Smooth muscle cell (in vitro differentiated cells): ENCODE measurements around the gene FILIP1L. TPM values are rescaled to one million over a fixed set of nuclear protein-coding genes. Genes with fewer than 3 reads are reported as not detected.

Experiments used
- DNase-seq: peaks from one replicate; lab custom pipeline; 2025; ENCODE audit not compliant: unreplicated experiment; lab: John Stamatoyannopoulos, UW
- H2AFZ ChIP-seq: fragments of 200-600 bp; sonication (generic); 2 replicates; pipeline ENCODE4 v1.6.0; 2016; ENCODE audit warnings: antibody characterized with exemption, low read depth, mild to moderate bottlenecking
- H3F3A ChIP-seq: fragments of 200-600 bp; sonication (generic); 2 replicates; pipeline ENCODE4 v1.6.0; 2017; ENCODE audit warnings: antibody characterized with exemption, low read depth
- H3K27ac ChIP-seq: fragments of 200-600 bp; sonication (generic); 2 replicates; pipeline ENCODE4 v1.5.1; 2016; ENCODE audit warnings: low read depth, mild to moderate bottlenecking
- H3K27me3 ChIP-seq: fragments of 200-600 bp; sonication (generic); 2 replicates; pipeline ENCODE4 v1.6.1; 2016; ENCODE audit warnings: low read depth, mild to moderate bottlenecking
- H3K36me3 ChIP-seq: fragments of 200-600 bp; sonication (generic); 2 replicates; pipeline ENCODE4 v1.5.1; 2016; ENCODE audit warnings: low read depth
- H3K4me1 ChIP-seq: fragments of 200-600 bp; sonication (generic); 2 replicates; pipeline ENCODE4 v1.5.1; 2016; ENCODE audit warnings: low read depth
- H3K4me2 ChIP-seq: fragments of 200-600 bp; sonication (generic); 2 replicates; pipeline ENCODE4 v1.6.0; 2016; ENCODE audit warnings: mild to moderate bottlenecking
- H3K4me3 ChIP-seq: fragments of 200-600 bp; sonication (generic); 2 replicates; pipeline ENCODE4 v1.5.1; 2016; ENCODE audit warnings: mild to moderate bottlenecking
- H3K79me2 ChIP-seq: fragments of 200-600 bp; sonication (generic); 2 replicates; pipeline ENCODE4 v1.6.0; 2016; ENCODE audit warnings: low read depth, mild to moderate bottlenecking
- H3K9ac ChIP-seq: fragments of 200-600 bp; sonication (generic); 2 replicates; pipeline ENCODE4 v1.6.0; 2016; ENCODE audit warnings: low read depth
- H3K9me3 ChIP-seq: fragments of 200-600 bp; sonication (generic); replicated peaks from 2 replicates; pipeline ENCODE4 v1.5.1; 2016; ENCODE audit warnings: low read depth
- H4K20me1 ChIP-seq: fragments of 200-600 bp; sonication (generic); 2 replicates; pipeline ENCODE4 v1.6.0; 2016; ENCODE audit warnings: low read depth
- WGBS: methylation state at CpG from one replicate; pipeline ENCODE4 v1.1.7; 2016; ENCODE audit warnings: low lambda C conversion rate; 5-methylcytosine and 5-hydroxymethylcytosine counted together
- polyA plus RNA-seq: library from polyadenylated mRNA; unstranded; fragments of >200 nt; fragmentation: Nextera tagmentation; extraction: Ambion mirVana; gene quantifications from 2 replicates; pipeline ENCODE4 v1.2.1, GENCODE V29; 2016
- total RNA-seq: library from RNA; depleted of rRNA; stranded (reverse); fragments of >200 nt; gene quantifications from 2 replicates; pipeline ENCODE4 v1.2.3, GENCODE V29; 2014
- TF ChIP-seq, protein P1 (sequence below): fragments of 200-600 bp; sonication (generic); IDR thresholded peaks from 2 replicates; pipeline ENCODE4 v1.5.1; 2017; ENCODE audit warnings: borderline replicate concordance, mild to moderate bottlenecking, antibody characterized with exemption; ENCODE audit not compliant: insufficient read depth, poor library complexity, severe bottlenecking

The FILIP1L gene
- total and polyA plus RNA-seq, 2 experiments from 2014 or later, result 56.2 to 104 TPM

DNA sequence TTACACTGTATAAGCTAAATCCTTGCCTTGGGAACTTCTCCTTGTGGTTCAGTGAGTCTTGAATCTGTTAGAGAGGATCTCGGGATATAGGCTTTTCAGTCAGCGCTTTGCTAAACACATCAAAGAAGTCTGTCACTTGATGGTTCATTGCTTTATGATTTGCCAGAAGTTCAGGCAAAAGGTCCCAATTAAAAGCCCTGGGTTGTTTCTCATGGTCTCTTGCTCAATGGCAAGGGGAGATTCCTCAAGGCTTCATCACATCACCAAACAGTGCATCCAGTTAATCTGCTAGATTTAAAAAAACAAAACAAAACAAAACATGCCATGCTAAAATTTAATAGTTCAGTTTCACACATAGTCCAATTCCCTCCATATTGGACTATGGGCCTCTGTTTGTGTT is 114.8 kb downstream of the FILIP1L start:
- H2AFZ ChIP-seq, result peak overlapping the region; percentile 25
- no peaks in the 10 kb centered on the region for H4K20me1 ChIP-seq
- TF ChIP-seq, protein P1, sequence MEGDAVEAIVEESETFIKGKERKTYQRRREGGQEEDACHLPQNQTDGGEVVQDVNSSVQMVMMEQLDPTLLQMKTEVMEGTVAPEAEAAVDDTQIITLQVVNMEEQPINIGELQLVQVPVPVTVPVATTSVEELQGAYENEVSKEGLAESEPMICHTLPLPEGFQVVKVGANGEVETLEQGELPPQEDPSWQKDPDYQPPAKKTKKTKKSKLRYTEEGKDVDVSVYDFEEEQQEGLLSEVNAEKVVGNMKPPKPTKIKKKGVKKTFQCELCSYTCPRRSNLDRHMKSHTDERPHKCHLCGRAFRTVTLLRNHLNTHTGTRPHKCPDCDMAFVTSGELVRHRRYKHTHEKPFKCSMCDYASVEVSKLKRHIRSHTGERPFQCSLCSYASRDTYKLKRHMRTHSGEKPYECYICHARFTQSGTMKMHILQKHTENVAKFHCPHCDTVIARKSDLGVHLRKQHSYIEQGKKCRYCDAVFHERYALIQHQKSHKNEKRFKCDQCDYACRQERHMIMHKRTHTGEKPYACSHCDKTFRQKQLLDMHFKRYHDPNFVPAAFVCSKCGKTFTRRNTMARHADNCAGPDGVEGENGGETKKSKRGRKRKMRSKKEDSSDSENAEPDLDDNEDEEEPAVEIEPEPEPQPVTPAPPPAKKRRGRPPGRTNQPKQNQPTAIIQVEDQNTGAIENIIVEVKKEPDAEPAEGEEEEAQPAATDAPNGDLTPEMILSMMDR, result no peak
- peak overlapping the region; percentile 18 for H3K4me2 ChIP-seq
- peak overlapping the region; percentile 91 for H3K27ac ChIP-seq
- WGBS, result 29% methylated on average over 2 of the region's 2 CpGs
- no peaks in the 10 kb centered on the region for H3F3A ChIP-seq
- H3K9ac ChIP-seq, result no peak overlapping the region
- no peaks in the 10 kb centered on the region for H3K36me3 ChIP-seq
- no peak overlapping the region for H3K4me3 ChIP-seq
- no peaks in the 10 kb centered on the region for H3K9me3 ChIP-seq
- H3K4me1 ChIP-seq, result peaks cover 6% of the 10 kb centered on the region
- no peaks in the 10 kb centered on the region for H3K79me2 ChIP-seq
- no peaks in the 10 kb centered on the region for H3K27me3 ChIP-seq
- no peak for DNase-seq

DNA sequence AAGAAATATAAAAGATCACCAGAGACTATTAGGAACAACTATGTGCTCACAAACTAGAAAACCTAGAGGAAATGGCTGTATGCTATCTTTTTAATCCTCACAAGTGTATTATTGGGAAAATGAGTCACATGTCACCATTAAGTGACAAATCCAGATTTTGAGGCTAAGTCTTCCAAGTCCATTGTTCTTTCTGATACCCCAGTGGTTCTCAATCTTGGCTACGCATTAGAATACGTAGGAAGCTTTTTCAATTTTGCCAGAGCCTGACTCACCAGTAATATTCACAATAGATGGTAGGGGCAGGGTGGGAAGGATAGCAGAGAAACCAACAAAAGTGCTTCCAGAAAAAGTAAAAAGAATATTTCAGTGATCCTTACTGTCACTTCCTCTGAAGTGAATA is 117.0 kb downstream of the FILIP1L start:
- no peak overlapping the region for H3K9ac ChIP-seq
- no peak overlapping the region for H3K4me2 ChIP-seq
- DNase-seq, result no peak
- no peak overlapping the region for H3K27ac ChIP-seq
- H2AFZ ChIP-seq, result no peak overlapping the region
- no peak overlapping the region for H3K4me3 ChIP-seq
- no peaks in the 10 kb centered on the region for H3F3A ChIP-seq
- no peaks in the 10 kb centered on the region for H3K27me3 ChIP-seq
- TF ChIP-seq, protein P1, result no peak
- no peaks in the 10 kb centered on the region for H4K20me1 ChIP-seq
- no peaks in the 10 kb centered on the region for H3K79me2 ChIP-seq
- peaks cover 6% of the 10 kb centered on the region for H3K4me1 ChIP-seq
- no peaks in the 10 kb centered on the region for H3K9me3 ChIP-seq
- H3K36me3 ChIP-seq, result no peaks in the 10 kb centered on the region
- 96% methylated on average over 2 of the region's 2 CpGs for WGBS

DNA sequence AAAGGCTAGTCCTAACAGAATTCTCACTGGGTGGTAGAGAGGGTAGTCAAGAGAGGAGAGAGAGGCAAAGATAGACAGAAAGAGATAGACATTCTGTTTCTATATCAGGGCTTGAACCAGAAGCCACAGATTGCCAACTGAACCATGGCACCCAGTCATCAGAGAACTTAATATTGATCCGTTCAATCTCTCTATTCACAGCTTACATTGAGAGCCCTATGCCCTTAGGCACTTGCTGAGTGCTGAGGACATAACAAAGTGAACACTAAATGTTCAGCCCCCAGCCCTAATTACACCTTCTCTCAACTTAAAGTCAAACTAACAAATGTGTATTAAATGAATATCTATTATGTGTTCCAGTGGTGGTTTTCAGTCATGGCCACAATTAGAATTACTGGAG is 124.1 kb downstream of the FILIP1L start:
- Histone ChIP-seq H3K36me3 (no peaks in the 10 kb centered on the region), H3K9ac (no peak overlapping the region), H3K27me3 (no peaks in the 10 kb centered on the region), H3K9me3 (no peaks in the 10 kb centered on the region), H3K79me2 (no peaks in the 10 kb centered on the region), H3K4me1 (no peaks in the 10 kb centered on the region), H4K20me1 (no peaks in the 10 kb centered on the region), H2AFZ (no peak overlapping the region), H3K4me2 (no peak overlapping the region), H3K4me3 (no peak overlapping the region), H3F3A (no peaks in the 10 kb centered on the region), H3K27ac (no peak overlapping the region)
- 100% methylated on average over 1 of the region's 1 CpG for WGBS
- TF ChIP-seq, protein P1, result no peak
- no peak for DNase-seq

DNA sequence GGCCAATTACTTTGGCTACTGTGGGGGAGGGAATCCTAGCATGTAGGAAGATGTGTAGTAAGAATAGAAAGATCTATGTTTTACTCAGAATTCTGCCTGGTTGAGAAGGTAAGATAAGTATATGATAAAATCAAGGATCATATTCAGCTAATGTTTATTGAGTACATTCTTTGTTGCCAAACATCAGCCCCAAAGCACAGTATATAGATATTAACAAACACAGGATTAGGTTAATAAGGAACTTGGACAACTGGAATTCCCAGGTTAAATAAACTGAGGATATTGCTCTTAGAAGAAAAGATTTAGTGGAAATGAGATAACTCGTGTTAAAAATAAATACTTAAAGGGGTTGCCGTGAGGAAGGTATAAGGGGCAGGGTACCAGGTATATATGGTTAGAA is 129.6 kb downstream of the FILIP1L start:
- no peak overlapping the region for H2AFZ ChIP-seq
- 87% methylated on average over 2 of the region's 2 CpGs for WGBS
- H3K9me3 ChIP-seq, result no peaks in the 10 kb centered on the region
- DNase-seq, result no peak
- no peaks in the 10 kb centered on the region for H3K27me3 ChIP-seq
- TF ChIP-seq, protein P1, result no peak
- H3K36me3 ChIP-seq, result no peaks in the 10 kb centered on the region
- no peaks in the 10 kb centered on the region for H4K20me1 ChIP-seq
- H3K27ac ChIP-seq, result no peak overlapping the region
- H3K9ac ChIP-seq, result no peak overlapping the region
- H3K4me1 ChIP-seq, result no peaks in the 10 kb centered on the region
- H3K4me3 ChIP-seq, result no peak overlapping the region
- H3K4me2 ChIP-seq, result no peak overlapping the region
- peaks cover 3% of the 10 kb centered on the region for H3F3A ChIP-seq
- H3K79me2 ChIP-seq, result no peaks in the 10 kb centered on the region
